Body of pancreas (tissue), 4 donors: ENCODE measurements around the gene ZNF862. TPM values are rescaled to one million over a fixed set of nuclear protein-coding genes. Genes with fewer than 3 reads are reported as not detected.

Experiments
- ATAC-seq: fragments of 150-250 bp; one replicate; pipeline ENCODE4 v1.9.1; 2016
- DNase-seq, 4 donors: peaks; one replicate each; pipeline ENCODE4 v3.0.0-alpha.2; 2019
- H3K27ac ChIP-seq, 4 donors: fragments of 200-600 bp; sonication (generic); 1 replicate in 3 of 4; 2 replicates in 1 of 4; pipeline versions ENCODE4 v1.5.1 to v1.6.1; 2016 to 2019; ENCODE audit warnings: mild to moderate bottlenecking in 1 of 4, mixed read lengths in 1 of 4, moderate library complexity in 1 of 4
- H3K27me3 ChIP-seq, 2 donors: fragments of 200-600 bp; sonication (generic); one replicate each; pipeline ENCODE4 v1.6.0; 2016; ENCODE audit warnings: mild to moderate bottlenecking in 1 of 2
- H3K36me3 ChIP-seq, 2 donors: fragments of 200-600 bp; sonication (generic); replicated peaks in 1 of 2; 2 replicates each; pipeline ENCODE4 v1.5.1; 2016; ENCODE audit warnings: low read depth in 2 of 2; ENCODE audit not compliant: insufficient read depth in 1 of 2
- H3K4me1 ChIP-seq: fragments of 200-600 bp; sonication (generic); one replicate; pipeline ENCODE4 v1.6.0; 2016
- H3K4me3 ChIP-seq, 2 donors: fragments of 200-600 bp; sonication (generic); 1 replicate in 1 of 2; 2 replicates in 1 of 2; pipeline ENCODE4 v1.5.1; 2016 to 2019
- H3K9me3 ChIP-seq, 3 donors: fragments of 200-600 bp; sonication (generic); 1 replicate in 2 of 3; 2 replicates in 1 of 3; pipeline ENCODE4 v1.5.1; 2016
- CTCF ChIP-seq, 7 experiments: fragments of 450-650 bp in 4 of 7; fragments of 200-600 bp in 3 of 7; sonication (generic) in 3 of 7; IDR thresholded peaks; one replicate each; pipeline ENCODE4 v1.5.1; 2016 to 2019; ENCODE audit warnings: antibody characterized with exemption in 7 of 7
- POLR2A ChIP-seq, 3 donors: fragments of 450-650 bp; IDR thresholded peaks; one replicate each; pipeline ENCODE4 v1.6.1; 2016; ENCODE audit warnings: antibody characterized with exemption in 3 of 3, mild to moderate bottlenecking in 2 of 3
- WGBS, 2 donors: methylation state at CpG; one replicate each; pipeline ENCODE4 v1.1.5; 2017; 5-methylcytosine and 5-hydroxymethylcytosine counted together
- intact Hi-C: fragments of 100-400 bp; cut with DNase I; formaldehyde crosslinking; loops from one replicate; pipeline ENCODE4 v1.15.1; 2023
- total RNA-seq, 2 donors: library from RNA; depleted of rRNA; stranded (reverse); fragments of >200 nt; gene quantifications; one replicate each; pipeline ENCODE4 v1.1.0, GENCODE V29; 2016

The ZNF862 gene
- total RNA-seq, 2 donors from 2014 or later, result 10.9 to 18.8 TPM

GRCh38 chr7:149806726-149807125 lies 31.4 kb upstream of the ZNF862 start:
- intact Hi-C loops, result no loop called here
- WGBS, 2 donors, result 59 to 71% methylated on average over 8 to 16 of the region's 16 CpGs
- DNase-seq, result no peak

GRCh38 chr7:149808311-149808710 lies 29.9 kb upstream of the ZNF862 start:
- TF ChIP-seq CTCF (IDR thresholded peaks at IDR 0.05) (no peak), POLR2A (IDR thresholded peaks at IDR 0.05) (no peak)
- WGBS, 2 donors, result 72 to 87% methylated on average over 6 to 10 of the region's 10 CpGs
- DNase-seq (no peak), ATAC-seq (no peak)
- intact Hi-C loops, result no loop called here
- no peak overlapping the region for H3K27ac ChIP-seq
- no peak overlapping the region for H3K4me3 ChIP-seq
- no peaks in the 10 kb centered on the region for H3K4me1 ChIP-seq
- H3K27me3 ChIP-seq, result no peaks in the 10 kb centered on the region
- no peaks in the 10 kb centered on the region for H3K9me3 ChIP-seq
- no peaks in the 10 kb centered on the region for H3K36me3 ChIP-seq

More at GRCh38 chr7:149806726-149807125, 31.4 kb upstream of the ZNF862 start:
- no peak for ATAC-seq
- TF ChIP-seq CTCF (IDR thresholded peaks at IDR 0.05), result no peak
- TF ChIP-seq POLR2A (IDR thresholded peaks at IDR 0.05), result no peak
- H3K9me3 ChIP-seq, result no peaks in the 10 kb centered on the region
- no peaks in the 10 kb centered on the region for H3K36me3 ChIP-seq
- H3K27ac ChIP-seq, result no peak overlapping the region
- no peaks in the 10 kb centered on the region for H3K4me1 ChIP-seq
- no peak overlapping the region for H3K4me3 ChIP-seq
- H3K27me3 ChIP-seq, result no peaks in the 10 kb centered on the region

GRCh38 chr7:149809215-149809614 lies 29.0 kb upstream of the ZNF862 start:
- peak; percentile 49 to 72 (median 57) for DNase-seq
- Histone ChIP-seq H3K9me3 (no peaks in the 10 kb centered on the region), H3K27ac (no peak overlapping the region), H3K4me1 (no peaks in the 10 kb centered on the region), H3K27me3 (no peaks in the 10 kb centered on the region), H3K36me3 (no peaks in the 10 kb centered on the region), H3K4me3 (no peak overlapping the region)
- 34% methylated on average over 2 of the region's 2 CpGs; no CpG with 5 or more reads in 1 of the 2 donors for WGBS, 2 donors
- ATAC-seq, result peak; percentile 58
- TF ChIP-seq POLR2A (IDR thresholded peaks at IDR 0.05), result no peak
- TF ChIP-seq CTCF (IDR thresholded peaks at IDR 0.05), result peak in 1 of 7 experiments; percentile 12
- intact Hi-C loops, result no loop called here

GRCh38 chr7:149811221-149811620 lies 27.0 kb upstream of the ZNF862 start:
- TF ChIP-seq CTCF (IDR thresholded peaks at IDR 0.05), result no peak
- TF ChIP-seq POLR2A (IDR thresholded peaks at IDR 0.05), result no peak

GRCh38 chr7:149811831-149812490 lies 26.2 kb upstream of the ZNF862 start:
- H3K9me3 ChIP-seq, result no peaks in the 10 kb centered on the region
- WGBS, 2 donors, result 77 to 86% methylated on average over 11 to 14 of the region's 16 CpGs
- DNase-seq, result no peak
- no peak overlapping the region for H3K27ac ChIP-seq
- H3K4me3 ChIP-seq, result no peak overlapping the region
- H3K27me3 ChIP-seq, result no peaks in the 10 kb centered on the region
- no peak for TF ChIP-seq POLR2A (IDR thresholded peaks at IDR 0.05)
- TF ChIP-seq CTCF (IDR thresholded peaks at IDR 0.05), result no peak
- intact Hi-C loops, result no loop called here
- no peak for ATAC-seq
- no peaks in the 10 kb centered on the region for H3K4me1 ChIP-seq
- no peaks in the 10 kb centered on the region for H3K36me3 ChIP-seq

More at GRCh38 chr7:149811221-149811620, 27.0 kb upstream of the ZNF862 start:
- ATAC-seq, result no peak
- no peak for DNase-seq
- H3K27ac ChIP-seq, result no peak overlapping the region
- H3K4me3 ChIP-seq, result no peak overlapping the region
- H3K36me3 ChIP-seq, result no peaks in the 10 kb centered on the region
- no peaks in the 10 kb centered on the region for H3K27me3 ChIP-seq
- 30 to 48% methylated on average over 1 to 3 of the region's 3 CpGs for WGBS, 2 donors
- H3K4me1 ChIP-seq, result no peaks in the 10 kb centered on the region
- H3K9me3 ChIP-seq, result no peaks in the 10 kb centered on the region
- intact Hi-C loops, result no loop called here
